ENCODE measurements around the gene SLC23A3.
A peak's percentile ranks its signal among the peaks of the same experiment; 100 is the strongest.

SLC23A3 gene

GRCh38 chr2:219160186-219161017, 9.4 kb downstream of the SLC23A3 start, which contains the start of gene NHEJ1:
Gene NHEJ1 (minus strand): TSS chr2:219160815. CDS start chr2:219158362, 2,453 bp downstream.
- no peaks in the 10 kb centered on the region for H3K9me3 ChIP-seq (ENCODE audit: control insufficient read depth, insufficient read depth, low read length)
- H3K36me3 ChIP-seq (ENCODE audit: insufficient read depth, low read length), result no peaks in the 10 kb centered on the region
- H3K9ac ChIP-seq (ENCODE audit: low read depth, low read length), result peak within 1 kb of the TSS; percentile 87
- no peaks in the 10 kb centered on the region; the same call in 1 of the 2 replicates for H3K4me1 ChIP-seq (ENCODE audit: insufficient read depth, low read length)

- Histone ChIP-seq H3K9me3 (ENCODE audit: control insufficient read depth, insufficient read depth, low read length) (no peaks in the 10 kb centered on the region), H3K9ac (ENCODE audit: low read depth, low read length) (peak overlapping the region; percentile 87; the same call in 1 of the 2 replicates), H3K36me3 (ENCODE audit: insufficient read depth, low read length) (no peaks in the 10 kb centered on the region), H3K4me1 (ENCODE audit: insufficient read depth, low read length) (no peaks in the 10 kb centered on the region; the same call in 1 of the 2 replicates)
Measured at GRCh38 chr2:219159771-219160185, 10.1 kb downstream of the SLC23A3 start.

DNA sequence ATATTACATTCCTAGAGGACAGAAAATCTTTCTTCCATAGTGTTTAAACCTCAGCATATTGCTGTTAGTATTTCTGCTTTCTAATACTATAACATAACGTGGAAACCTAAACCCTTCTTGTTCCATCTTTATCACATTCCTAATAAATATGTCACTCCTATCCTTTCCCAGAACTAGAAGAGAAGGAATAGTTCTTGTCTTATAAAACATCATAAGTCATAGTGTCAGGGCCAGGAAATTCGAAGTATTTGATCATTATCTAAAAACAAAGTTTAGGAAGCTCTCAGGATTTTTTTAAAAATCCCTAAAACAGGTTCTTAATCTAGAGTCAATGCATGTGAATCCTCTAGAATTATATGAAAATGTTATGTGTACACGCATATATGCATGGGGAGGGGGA, 11.2 kb downstream of the SLC23A3 start:
- Histone ChIP-seq H3K36me3 (ENCODE audit: insufficient read depth, low read length) (no peaks in the 10 kb centered on the region; the same call in 1 of the 2 replicates), H3K4me1 (ENCODE audit: insufficient read depth, low read length) (no peaks in the 10 kb centered on the region; the same call in 1 of the 2 replicates), H3K9ac (ENCODE audit: low read depth, low read length) (no peak overlapping the region), H3K9me3 (ENCODE audit: control insufficient read depth, insufficient read depth, low read length) (no peaks in the 10 kb centered on the region)

- H3K9me3 ChIP-seq (ENCODE audit: control insufficient read depth, insufficient read depth, low read length), result no peaks in the 10 kb centered on the region
- no peaks in the 10 kb centered on the region; the same call in 1 of the 2 replicates for H3K4me1 ChIP-seq (ENCODE audit: insufficient read depth, low read length)
- H3K36me3 ChIP-seq (ENCODE audit: insufficient read depth, low read length), result no peaks in the 10 kb centered on the region; the same call in 1 of the 2 replicates
- no peak overlapping the region for H3K9ac ChIP-seq (ENCODE audit: low read depth, low read length)
Measured at GRCh38 chr2:219158025-219158424, 11.8 kb downstream of the SLC23A3 start.

GRCh38 chr2:219157396-219157795, 12.4 kb downstream of the SLC23A3 start:
- Histone ChIP-seq H3K4me1 (ENCODE audit: insufficient read depth, low read length) (no peaks in the 10 kb centered on the region; the same call in 1 of the 2 replicates), H3K36me3 (ENCODE audit: insufficient read depth, low read length) (no peaks in the 10 kb centered on the region; the same call in 1 of the 2 replicates), H3K9me3 (ENCODE audit: control insufficient read depth, insufficient read depth, low read length) (no peaks in the 10 kb centered on the region), H3K9ac (ENCODE audit: low read depth, low read length) (no peak overlapping the region)

DNA sequence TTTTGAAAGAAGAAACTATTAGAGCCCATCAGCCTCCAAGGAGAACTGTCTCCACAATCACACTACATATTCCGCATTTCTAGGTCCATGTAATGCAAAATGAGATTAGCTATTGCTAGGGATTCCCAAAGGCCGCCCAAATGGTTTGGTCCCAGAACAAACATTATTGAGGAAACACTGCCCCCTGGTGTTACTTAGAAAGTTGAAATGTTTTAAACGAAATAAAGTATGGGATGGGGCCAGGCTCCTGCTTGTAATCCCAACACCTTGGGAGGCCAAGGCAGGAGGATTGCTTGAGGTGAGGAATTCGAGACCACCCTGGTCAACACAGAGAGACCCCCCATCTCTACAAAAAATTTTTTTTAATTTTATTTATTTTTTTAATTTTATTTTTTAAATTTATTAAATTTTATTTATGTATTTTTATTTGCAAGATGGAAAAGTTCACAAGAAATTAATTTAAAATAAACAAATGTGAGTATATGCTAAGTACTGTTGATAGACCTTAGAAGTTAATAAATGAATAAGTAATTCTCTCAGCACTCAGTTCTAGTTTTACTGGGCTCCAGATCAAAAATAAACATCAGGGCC, 14.7 kb downstream of the SLC23A3 start:
- H3K36me3 ChIP-seq (ENCODE audit: insufficient read depth, low read length), result no peaks in the 10 kb centered on the region; the same call in 1 of the 2 replicates
- no peaks in the 10 kb centered on the region for H3K9me3 ChIP-seq (ENCODE audit: control insufficient read depth, insufficient read depth, low read length)
- H3K4me1 ChIP-seq (ENCODE audit: insufficient read depth, low read length), result no peaks in the 10 kb centered on the region
- H3K9ac ChIP-seq (ENCODE audit: low read depth, low read length), result no peak overlapping the region

DNA sequence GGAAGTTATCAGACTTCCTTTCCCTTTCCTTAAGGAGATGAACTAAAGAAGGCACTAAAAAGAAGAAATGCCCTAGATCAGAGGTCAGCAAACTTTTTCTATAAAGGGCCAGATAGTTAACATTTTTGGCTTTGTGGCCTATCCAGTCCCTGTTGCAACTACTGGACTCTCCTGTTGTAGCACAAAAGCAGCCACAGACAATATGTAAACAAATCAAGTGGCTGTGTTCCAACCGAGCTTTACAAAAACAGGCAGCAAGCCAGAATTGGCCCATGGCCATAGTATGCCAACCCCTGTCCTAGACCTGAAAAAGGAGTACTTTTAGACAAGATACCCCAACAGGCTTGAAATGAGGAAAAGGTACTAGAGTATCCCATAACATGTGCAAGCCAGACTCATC, 20.2 kb downstream of the SLC23A3 start:
- H3K9me3 ChIP-seq (ENCODE audit: control insufficient read depth, insufficient read depth, low read length), result no peaks in the 10 kb centered on the region
- no peaks in the 10 kb centered on the region; the same call in 1 of the 2 replicates for H3K36me3 ChIP-seq (ENCODE audit: insufficient read depth, low read length)
- H3K9ac ChIP-seq (ENCODE audit: low read depth, low read length), result no peak overlapping the region
- no peaks in the 10 kb centered on the region for H3K4me1 ChIP-seq (ENCODE audit: insufficient read depth, low read length)

DNA sequence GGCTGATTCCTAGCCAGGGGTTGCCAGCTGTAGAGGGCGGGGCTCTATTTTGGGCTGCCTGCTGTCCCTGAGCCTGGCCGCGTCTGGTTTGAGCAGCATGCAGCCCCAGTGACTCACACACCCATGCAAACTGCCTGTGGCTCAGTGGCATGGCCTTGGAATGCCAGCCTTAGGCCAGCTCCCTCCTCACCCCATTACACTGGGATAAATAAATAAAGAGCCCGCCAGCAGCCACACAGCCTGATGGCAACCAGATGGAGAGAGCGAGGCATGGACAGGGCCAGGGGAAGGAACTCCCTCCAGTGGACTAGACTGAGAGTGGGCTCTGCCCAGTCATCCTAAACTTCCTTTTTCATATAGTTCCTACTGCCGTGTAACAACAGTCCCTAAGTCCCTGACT, 27.5 kb downstream of the SLC23A3 start:
- H3K36me3 ChIP-seq (ENCODE audit: insufficient read depth, low read length), result no peaks in the 10 kb centered on the region
- H3K9me3 ChIP-seq (ENCODE audit: control insufficient read depth, insufficient read depth, low read length), result no peaks in the 10 kb centered on the region
- H3K4me1 ChIP-seq (ENCODE audit: insufficient read depth, low read length), result no peaks in the 10 kb centered on the region
- no peak overlapping the region for H3K9ac ChIP-seq (ENCODE audit: low read depth, low read length)

DNA sequence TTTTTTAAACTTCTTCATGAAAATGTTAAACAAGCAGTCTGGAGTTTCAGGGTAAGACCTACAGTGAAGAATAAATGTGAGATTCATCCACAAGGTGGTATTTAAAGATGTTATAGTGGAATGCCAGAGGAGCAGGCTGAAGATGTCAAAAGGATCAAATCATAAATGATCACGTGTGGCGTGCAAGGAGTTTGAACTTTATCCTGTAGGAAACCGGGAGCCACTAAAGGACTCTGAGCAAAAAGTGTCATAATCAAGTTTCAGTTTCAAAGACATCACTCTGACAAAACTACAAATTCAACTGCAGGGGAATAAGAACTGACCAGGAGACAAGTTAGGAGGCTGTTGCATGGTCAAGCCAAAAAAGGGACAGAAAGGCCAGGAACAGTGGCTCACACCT, 29.1 kb downstream of the SLC23A3 start:
- Histone ChIP-seq H3K9me3 (ENCODE audit: control insufficient read depth, insufficient read depth, low read length) (no peaks in the 10 kb centered on the region), H3K4me1 (ENCODE audit: insufficient read depth, low read length) (no peaks in the 10 kb centered on the region), H3K36me3 (ENCODE audit: insufficient read depth, low read length) (no peaks in the 10 kb centered on the region), H3K9ac (ENCODE audit: low read depth, low read length) (no peak overlapping the region)

GRCh38 chr2:219133976-219134375, 35.9 kb downstream of the SLC23A3 start:
- H3K36me3 ChIP-seq (ENCODE audit: insufficient read depth, low read length), result no peaks in the 10 kb centered on the region
- H3K9me3 ChIP-seq (ENCODE audit: control insufficient read depth, insufficient read depth, low read length), result no peaks in the 10 kb centered on the region
- no peaks in the 10 kb centered on the region for H3K4me1 ChIP-seq (ENCODE audit: insufficient read depth, low read length)
- no peak overlapping the region for H3K9ac ChIP-seq (ENCODE audit: low read depth, low read length)

DNA sequence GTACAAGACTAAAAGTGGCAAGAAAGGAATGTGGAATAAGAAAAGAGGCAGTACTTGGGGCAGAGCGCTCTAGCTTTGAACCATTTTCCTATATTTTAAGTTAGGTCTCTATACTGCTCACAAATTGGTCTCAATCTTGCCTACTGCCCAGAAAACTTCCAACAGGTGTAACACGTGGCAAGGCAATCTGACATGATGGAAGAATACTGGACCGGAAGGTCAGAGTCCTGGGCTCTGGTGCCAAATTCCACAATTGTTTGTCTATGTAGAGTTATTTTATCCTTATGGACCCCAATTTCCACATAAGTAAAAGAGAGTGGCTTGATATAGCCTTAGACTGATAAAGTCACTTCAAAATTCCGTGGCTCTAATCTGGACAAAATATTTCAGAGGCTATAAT, 38.1 kb downstream of the SLC23A3 start:
- Histone ChIP-seq H3K9me3 (ENCODE audit: control insufficient read depth, insufficient read depth, low read length) (no peaks in the 10 kb centered on the region), H3K9ac (ENCODE audit: low read depth, low read length) (no peak overlapping the region), H3K4me1 (ENCODE audit: insufficient read depth, low read length) (no peaks in the 10 kb centered on the region), H3K36me3 (ENCODE audit: insufficient read depth, low read length) (no peaks in the 10 kb centered on the region)

DNA sequence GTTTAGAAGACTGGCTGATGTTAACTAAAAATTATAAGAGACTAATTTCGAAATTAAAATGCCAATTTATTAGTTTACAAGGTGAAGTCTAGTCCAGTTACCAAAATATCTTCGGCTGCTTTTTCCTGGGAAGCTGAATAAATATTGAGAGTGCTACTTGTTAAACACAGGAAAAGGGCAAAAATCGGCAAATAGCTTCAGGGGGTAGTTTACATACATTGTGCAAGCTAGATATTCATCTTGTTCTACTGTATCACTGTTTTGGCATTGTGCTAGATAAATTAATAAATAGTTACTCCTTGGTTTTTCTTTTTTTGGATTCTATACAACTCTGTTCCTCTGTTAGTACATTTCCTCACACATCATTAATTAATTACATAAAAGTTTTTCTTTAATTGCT, 38.5 kb downstream of the SLC23A3 start:
- Histone ChIP-seq H3K36me3 (ENCODE audit: insufficient read depth, low read length) (no peaks in the 10 kb centered on the region), H3K9me3 (ENCODE audit: control insufficient read depth, insufficient read depth, low read length) (no peaks in the 10 kb centered on the region), H3K9ac (ENCODE audit: low read depth, low read length) (no peak overlapping the region), H3K4me1 (ENCODE audit: insufficient read depth, low read length) (no peaks in the 10 kb centered on the region)

GRCh38 chr2:219129589-219129988, 40.2 kb downstream of the SLC23A3 start:
- Histone ChIP-seq H3K9ac (ENCODE audit: low read depth, low read length) (no peak overlapping the region), H3K4me1 (ENCODE audit: insufficient read depth, low read length) (no peaks in the 10 kb centered on the region), H3K9me3 (ENCODE audit: control insufficient read depth, insufficient read depth, low read length) (no peaks in the 10 kb centered on the region), H3K36me3 (ENCODE audit: insufficient read depth, low read length) (no peaks in the 10 kb centered on the region)

- Histone ChIP-seq H3K9me3 (ENCODE audit: control insufficient read depth, insufficient read depth, low read length) (no peaks in the 10 kb centered on the region), H3K36me3 (ENCODE audit: insufficient read depth, low read length) (no peaks in the 10 kb centered on the region), H3K9ac (ENCODE audit: low read depth, low read length) (no peak overlapping the region), H3K4me1 (ENCODE audit: insufficient read depth, low read length) (no peaks in the 10 kb centered on the region)
Measured at GRCh38 chr2:219128396-219128795, 41.4 kb downstream of the SLC23A3 start.

Measured in ES-I3 (cell line).